HG02943 (cell line): Measurements from ENCODE around the gene DBP.
"Not testable (repeated sequence)": the region's sequence is repeated elsewhere in the genome, so short reads cannot be mapped to it uniquely, and the experiment has no call there.

Experiments
- ATAC-seq: cut with Tn5 transposase; IDR thresholded peaks from one replicate; pipeline ENCODE4 v1.9.1; 2021; ENCODE audit warnings: mild to moderate bottlenecking, low read depth, moderate library complexity; ENCODE audit not compliant: unreplicated experiment

Gene DBP

GRCh38 chr19:48668761-48669160 lies 31.6 kb upstream of the DBP start:
- no peak for ATAC-seq

- ATAC-seq, result no peak
Observed at GRCh38 chr19:48668332-48668731, 31.2 kb upstream of the DBP start.

- ATAC-seq, result no peak
Observed at GRCh38 chr19:48665786-48666185, 28.6 kb upstream of the DBP start.

GRCh38 chr19:48664476-48664875 lies 27.3 kb upstream of the DBP start:
- no peak for ATAC-seq

GRCh38 chr19:48663667-48664066 lies 26.5 kb upstream of the DBP start:
- no peak for ATAC-seq

- ATAC-seq, result no peak
Observed at GRCh38 chr19:48661711-48662090, 24.5 kb upstream of the DBP start.

DNA sequence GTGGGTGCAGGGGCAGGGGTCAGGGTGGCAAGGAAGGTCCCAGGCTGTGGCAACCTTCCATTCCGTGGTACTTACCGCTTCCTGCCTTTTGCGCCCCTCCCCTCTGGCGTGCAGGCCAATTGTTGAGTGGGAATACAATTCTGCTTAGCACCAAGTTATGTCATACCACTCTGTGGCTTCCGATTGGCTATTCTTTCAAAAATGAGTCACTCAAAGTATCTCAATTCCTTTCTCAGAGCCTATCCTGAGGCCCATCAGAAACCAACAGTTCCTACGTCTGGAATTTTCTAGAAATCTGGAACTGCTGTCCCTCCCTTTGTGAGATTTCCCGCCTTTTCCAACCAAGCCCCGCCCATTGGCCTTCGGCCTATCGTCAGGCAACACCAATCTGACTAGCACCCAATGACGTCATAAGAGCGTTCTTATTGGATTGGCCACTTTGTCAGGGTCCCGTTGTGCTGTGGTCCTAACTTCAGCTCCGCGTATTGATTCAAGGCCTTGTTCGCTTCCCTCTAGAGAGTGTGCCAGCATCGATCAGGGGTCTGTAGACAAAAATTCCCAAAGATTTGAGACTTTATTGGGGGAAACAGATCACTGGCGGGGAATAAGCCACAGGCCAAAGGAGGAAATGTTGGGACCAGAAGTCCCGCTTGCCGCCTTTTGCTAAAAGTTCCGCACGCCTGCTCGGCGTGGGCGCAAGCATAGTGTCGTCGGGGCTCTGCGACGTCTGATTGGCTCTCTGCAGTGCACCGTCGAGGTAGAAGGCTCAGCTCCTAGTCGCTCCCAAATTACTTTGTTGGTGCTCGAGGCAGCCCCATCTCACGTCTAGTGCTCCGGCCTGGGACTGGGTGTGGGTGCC lies 23.9 kb upstream of the DBP start:
- ATAC-seq, result no peak

- ATAC-seq, result no peak
Observed at GRCh38 chr19:48659768-48660167, 22.6 kb upstream of the DBP start.

DNA sequence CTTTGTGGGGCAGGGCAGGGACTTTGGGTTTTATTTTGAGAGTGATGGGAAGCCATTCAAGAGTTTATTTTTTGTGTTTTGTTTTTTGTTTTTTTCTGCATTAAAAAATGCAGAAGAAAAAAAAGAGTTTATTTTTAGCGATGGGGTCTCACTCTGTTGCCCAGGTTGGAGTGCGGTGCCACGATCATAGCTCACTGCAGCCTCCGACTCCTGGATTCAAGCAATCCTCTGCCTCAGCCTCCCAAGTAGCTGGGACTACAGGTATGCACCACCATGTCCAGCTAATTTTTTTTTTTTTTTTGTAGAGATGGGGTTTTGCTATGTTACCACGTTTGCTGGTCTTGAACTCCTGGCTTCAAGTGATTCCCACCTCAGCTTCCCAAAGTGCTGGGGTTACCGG lies 21.3 kb upstream of the DBP start:
- ATAC-seq, result no peak

GRCh38 chr19:48657828-48658227 lies 20.6 kb upstream of the DBP start:
- ATAC-seq, result not testable (repeated sequence)

GRCh38 chr19:48656840-48657474 lies 19.8 kb upstream of the DBP start:
- no peak for ATAC-seq

DNA sequence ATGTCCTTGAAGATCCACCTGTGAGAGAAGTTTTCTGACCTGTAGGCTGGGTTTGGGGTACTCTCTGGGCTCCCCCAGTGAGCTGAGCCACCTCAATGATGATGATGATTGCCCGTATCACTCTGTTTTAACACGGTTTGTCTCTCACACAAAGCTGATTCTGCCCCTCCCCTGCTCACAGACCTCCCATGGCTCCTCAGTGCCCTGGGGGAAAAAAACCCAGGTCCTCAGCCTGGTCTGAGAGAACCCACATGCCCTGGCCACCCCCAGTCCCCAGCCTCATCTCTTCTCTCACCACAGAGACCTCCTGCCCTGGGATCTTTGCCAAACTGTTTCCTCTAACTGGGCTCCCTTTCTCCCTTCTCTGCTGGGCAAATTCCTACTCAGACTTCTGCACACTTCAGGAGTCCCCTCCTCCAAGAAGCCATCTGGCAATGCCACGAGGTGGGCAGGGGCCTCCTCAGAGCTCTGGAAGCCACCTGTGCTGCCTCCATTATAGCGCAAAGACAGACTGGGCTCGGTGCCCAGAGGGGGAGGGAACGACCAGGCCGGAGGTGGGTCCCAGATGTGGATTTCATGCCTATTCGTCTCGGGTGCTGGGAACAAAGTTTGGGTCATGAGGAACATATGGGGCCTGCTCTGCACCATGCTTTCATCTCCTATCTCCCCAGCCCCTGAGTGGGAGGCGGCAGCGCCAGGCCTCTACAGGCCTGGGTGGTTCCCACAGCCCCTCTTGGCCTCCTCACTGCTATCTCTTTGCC lies 17.3 kb upstream of the DBP start:
- no peak for ATAC-seq

DNA sequence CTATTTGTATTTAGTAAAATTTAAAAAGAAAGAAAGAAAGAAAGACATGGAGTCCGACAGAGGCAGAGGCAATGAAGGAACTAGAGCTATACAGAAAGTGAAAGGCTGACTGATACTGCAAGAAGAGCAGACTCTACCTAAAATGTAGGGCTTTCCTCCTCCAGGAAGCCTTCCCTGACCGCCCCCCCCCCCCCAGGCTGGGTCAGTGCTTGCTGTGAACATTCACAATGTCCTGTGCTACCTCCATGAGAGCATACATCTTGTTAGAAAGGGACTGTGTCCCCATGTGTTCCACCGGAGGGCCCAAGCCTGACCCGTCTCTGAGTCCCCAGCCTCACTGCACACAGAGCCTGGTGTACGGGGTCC lies 14.5 kb upstream of the DBP start:
- no peak for ATAC-seq

GRCh38 chr19:48650974-48651682 lies 13.9 kb upstream of the DBP start:
- ATAC-seq, result no peak

GRCh38 chr19:48648134-48648533 lies 11.0 kb upstream of the DBP start:
- no peak for ATAC-seq

DNA sequence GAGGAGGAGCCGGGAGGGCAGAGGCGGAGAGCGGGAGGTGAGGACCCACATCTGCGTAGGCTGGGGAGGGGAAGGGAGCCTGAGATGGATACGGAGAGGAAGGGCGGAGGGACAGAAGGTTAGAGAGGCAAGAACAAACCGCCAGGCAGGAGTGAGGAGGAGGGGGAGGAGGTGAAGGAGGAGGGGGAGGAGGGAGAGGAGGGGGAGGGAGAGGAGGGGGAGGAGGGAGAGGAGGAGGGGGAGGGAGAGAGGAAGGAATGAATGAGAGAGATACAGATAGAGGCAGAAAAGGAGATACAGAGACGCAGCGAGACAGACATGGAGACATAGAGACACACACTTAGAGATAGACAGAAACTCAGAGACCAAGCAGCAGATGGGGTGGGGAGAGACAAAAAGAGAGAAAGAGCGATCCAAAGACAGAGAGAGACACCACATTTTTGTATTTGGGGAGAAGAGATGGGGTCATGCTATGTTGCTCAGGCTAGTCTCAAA lies 9.6 kb upstream of the DBP start:
- no peak for ATAC-seq

GRCh38 chr19:48646001-48646721 lies 9.0 kb upstream of the DBP start, which contains the start of gene CA11:
CA11 (minus strand) TSS chr19:48646187; CDS start chr19:48645632, 555 bp downstream.
- ATAC-seq, result no peak

GRCh38 chr19:48645620-48646000 lies 8.4 kb upstream of the DBP start:
- ATAC-seq, result no peak

- no peak for ATAC-seq
Observed at GRCh38 chr19:48644839-48645619, 7.8 kb upstream of the DBP start.
